ENCODE data around the gene DAGLB. TPM values are rescaled to one million over a fixed set of nuclear protein-coding genes. Genes with fewer than 3 reads are reported as not detected.
"Not testable (repeated sequence)": the region's sequence is repeated elsewhere in the genome, so short reads cannot be mapped to it uniquely, and the experiment has no call there.

DAGLB gene
- total RNA-seq, 1 donor from 2014 or later: 19.3 TPM

- H3K9ac ChIP-seq (ENCODE audit: low read depth in 1 of 3, low read length in 3 of 3): no peak overlapping the region
- H3K4me3 ChIP-seq (ENCODE audit: low read length in 3 of 3): no peak overlapping the region
- peaks cover 18 to 40% (median 23%) of the 10 kb centered on the region in 3 donors for H3K36me3 ChIP-seq (ENCODE audit: control insufficient read depth in 3 of 3, insufficient read depth in 3 of 3, low read length in 3 of 3)
- peak overlapping the region; percentile 41 for H3K27ac ChIP-seq (ENCODE audit: low read depth, low read length)
- no peaks in the 10 kb centered on the region for H3K9me3 ChIP-seq (ENCODE audit: control insufficient read depth in 3 of 3, low read length in 3 of 3)
- H3K4me1 ChIP-seq (ENCODE audit: control insufficient read depth in 3 of 3, insufficient read depth in 3 of 3, low read length in 3 of 3): peaks cover 31 to 41% (median 33%) of the 10 kb centered on the region in 3 donors
- no peaks in the 10 kb centered on the region for H3K27me3 ChIP-seq (ENCODE audit: control insufficient read depth in 3 of 3, insufficient read depth in 3 of 3, low read length in 3 of 3)
These were observed 54.8 kb downstream of the DAGLB start for GRCh38 chr7:6392712-6393666.

- peaks cover 20 to 43% (median 27%) of the 10 kb centered on the region in 3 donors for H3K36me3 ChIP-seq (ENCODE audit: control insufficient read depth in 3 of 3, insufficient read depth in 3 of 3, low read length in 3 of 3)
- H3K27ac ChIP-seq (ENCODE audit: low read depth, low read length): no peak overlapping the region
- H3K4me3 ChIP-seq (ENCODE audit: low read length in 3 of 3): no peak overlapping the region
- H3K9ac ChIP-seq (ENCODE audit: low read depth in 1 of 3, low read length in 3 of 3): no peak overlapping the region
- H3K4me1 ChIP-seq (ENCODE audit: control insufficient read depth in 3 of 3, insufficient read depth in 3 of 3, low read length in 3 of 3): peaks cover 28 to 37% (median 35%) of the 10 kb centered on the region in 3 donors
- H3K27me3 ChIP-seq (ENCODE audit: control insufficient read depth in 3 of 3, insufficient read depth in 3 of 3, low read length in 3 of 3): no peaks in the 10 kb centered on the region
- H3K9me3 ChIP-seq (ENCODE audit: control insufficient read depth in 3 of 3, low read length in 3 of 3): no peaks in the 10 kb centered on the region
These were observed 58.0 kb downstream of the DAGLB start for GRCh38 chr7:6389728-6390127.

GRCh38 chr7:6387734-6388294 lies 59.9 kb downstream of the DAGLB start:
- Histone ChIP-seq H3K4me1 (ENCODE audit: control insufficient read depth in 3 of 3, insufficient read depth in 3 of 3, low read length in 3 of 3) (peaks cover 26 to 31% (median 28%) of the 10 kb centered on the region in 3 donors), H3K9me3 (ENCODE audit: control insufficient read depth in 3 of 3, low read length in 3 of 3) (no peaks in the 10 kb centered on the region), H3K27me3 (ENCODE audit: control insufficient read depth in 3 of 3, insufficient read depth in 3 of 3, low read length in 3 of 3) (no peaks in the 10 kb centered on the region), H3K27ac (ENCODE audit: low read depth, low read length) (peak overlapping the region; percentile 42), H3K9ac (ENCODE audit: low read depth in 1 of 3, low read length in 3 of 3) (no peak overlapping the region), H3K4me3 (ENCODE audit: low read length in 3 of 3) (no peak overlapping the region), H3K36me3 (ENCODE audit: control insufficient read depth in 3 of 3, insufficient read depth in 3 of 3, low read length in 3 of 3) (peaks cover 11 to 28% (median 21%) of the 10 kb centered on the region in 3 donors)

GRCh38 chr7:6386779-6387178 lies 61.0 kb downstream of the DAGLB start:
- H3K36me3 ChIP-seq (ENCODE audit: control insufficient read depth in 3 of 3, insufficient read depth in 3 of 3, low read length in 3 of 3): peaks cover 9 to 20% (median 16%) of the 10 kb centered on the region in 3 donors
- H3K27ac ChIP-seq (ENCODE audit: low read depth, low read length): peak overlapping the region; percentile 42
- H3K4me3 ChIP-seq (ENCODE audit: low read length in 3 of 3): no peak overlapping the region

GRCh38 chr7:6385909-6386560 lies 61.7 kb downstream of the DAGLB start:
- Histone ChIP-seq H3K4me1 (ENCODE audit: control insufficient read depth in 3 of 3, insufficient read depth in 3 of 3, low read length in 3 of 3) (peaks cover 24 to 37% (median 33%) of the 10 kb centered on the region in 3 donors), H3K27me3 (ENCODE audit: control insufficient read depth in 3 of 3, insufficient read depth in 3 of 3, low read length in 3 of 3) (no peaks in the 10 kb centered on the region), H3K9ac (ENCODE audit: low read depth in 1 of 3, low read length in 3 of 3) (no peak overlapping the region), H3K36me3 (ENCODE audit: control insufficient read depth in 3 of 3, insufficient read depth in 3 of 3, low read length in 3 of 3) (peaks cover 9 to 16% (median 16%) of the 10 kb centered on the region in 3 donors), H3K9me3 (ENCODE audit: control insufficient read depth in 3 of 3, low read length in 3 of 3) (no peaks in the 10 kb centered on the region), H3K4me3 (ENCODE audit: low read length in 3 of 3) (peak overlapping the region in 1 of 3 donors; percentile 7), H3K27ac (ENCODE audit: low read depth, low read length) (peak overlapping the region; percentile 23)

More at GRCh38 chr7:6386779-6387178, 61.0 kb downstream of the DAGLB start:
- no peaks in the 10 kb centered on the region for H3K27me3 ChIP-seq (ENCODE audit: control insufficient read depth in 3 of 3, insufficient read depth in 3 of 3, low read length in 3 of 3)
- H3K4me1 ChIP-seq (ENCODE audit: control insufficient read depth in 3 of 3, insufficient read depth in 3 of 3, low read length in 3 of 3): peaks cover 24 to 34% (median 30%) of the 10 kb centered on the region in 3 donors
- H3K9ac ChIP-seq (ENCODE audit: low read depth in 1 of 3, low read length in 3 of 3): no peak overlapping the region
- H3K9me3 ChIP-seq (ENCODE audit: control insufficient read depth in 3 of 3, low read length in 3 of 3): no peaks in the 10 kb centered on the region

GRCh38 chr7:6385110-6385781 lies 62.5 kb downstream of the DAGLB start:
- Histone ChIP-seq H3K9ac (ENCODE audit: low read depth in 1 of 3, low read length in 3 of 3) (no peak overlapping the region), H3K27me3 (ENCODE audit: control insufficient read depth in 3 of 3, insufficient read depth in 3 of 3, low read length in 3 of 3) (no peaks in the 10 kb centered on the region), H3K27ac (ENCODE audit: low read depth, low read length) (peak overlapping the region; percentile 23), H3K4me3 (ENCODE audit: low read length in 3 of 3) (no peak overlapping the region), H3K36me3 (ENCODE audit: control insufficient read depth in 3 of 3, insufficient read depth in 3 of 3, low read length in 3 of 3) (peaks cover 9 to 16% (median 16%) of the 10 kb centered on the region in 3 donors), H3K9me3 (ENCODE audit: control insufficient read depth in 3 of 3, low read length in 3 of 3) (no peaks in the 10 kb centered on the region), H3K4me1 (ENCODE audit: control insufficient read depth in 3 of 3, insufficient read depth in 3 of 3, low read length in 3 of 3) (peaks cover 26 to 45% (median 33%) of the 10 kb centered on the region in 3 donors)

- Histone ChIP-seq H3K4me1 (ENCODE audit: control insufficient read depth in 3 of 3, insufficient read depth in 3 of 3, low read length in 3 of 3) (peaks cover 32 to 50% (median 39%) of the 10 kb centered on the region in 3 donors), H3K4me3 (ENCODE audit: low read length in 3 of 3) (no peak overlapping the region), H3K36me3 (ENCODE audit: control insufficient read depth in 3 of 3, insufficient read depth in 3 of 3, low read length in 3 of 3) (peaks cover 7 to 16% (median 13%) of the 10 kb centered on the region in 3 donors), H3K9me3 (ENCODE audit: control insufficient read depth in 3 of 3, low read length in 3 of 3) (no peaks in the 10 kb centered on the region), H3K27me3 (ENCODE audit: control insufficient read depth in 3 of 3, insufficient read depth in 3 of 3, low read length in 3 of 3) (no peaks in the 10 kb centered on the region), H3K9ac (ENCODE audit: low read depth in 1 of 3, low read length in 3 of 3) (no peak overlapping the region), H3K27ac (ENCODE audit: low read depth, low read length) (peak overlapping the region; percentile 10)
These were observed 63.4 kb downstream of the DAGLB start for GRCh38 chr7:6384327-6384726.

- no peaks in the 10 kb centered on the region for H3K27me3 ChIP-seq (ENCODE audit: control insufficient read depth in 3 of 3, insufficient read depth in 3 of 3, low read length in 3 of 3)
- peaks cover 33 to 49% (median 42%) of the 10 kb centered on the region in 3 donors for H3K4me1 ChIP-seq (ENCODE audit: control insufficient read depth in 3 of 3, insufficient read depth in 3 of 3, low read length in 3 of 3)
- peak overlapping the region; percentile 10 for H3K27ac ChIP-seq (ENCODE audit: low read depth, low read length)
- no peak overlapping the region for H3K4me3 ChIP-seq (ENCODE audit: low read length in 3 of 3)
- peaks cover under 1 to 3% (median 2%) of the 10 kb centered on the region in 3 donors for H3K36me3 ChIP-seq (ENCODE audit: control insufficient read depth in 3 of 3, insufficient read depth in 3 of 3, low read length in 3 of 3)
- H3K9me3 ChIP-seq (ENCODE audit: control insufficient read depth in 3 of 3, low read length in 3 of 3): no peaks in the 10 kb centered on the region
- no peak overlapping the region for H3K9ac ChIP-seq (ENCODE audit: low read depth in 1 of 3, low read length in 3 of 3)
These were observed 64.9 kb downstream of the DAGLB start for GRCh38 chr7:6382817-6383216.

- H3K9ac ChIP-seq (ENCODE audit: low read depth in 1 of 3, low read length in 3 of 3); H3K36me3 ChIP-seq (ENCODE audit: control insufficient read depth in 3 of 3, insufficient read depth in 3 of 3, low read length in 3 of 3); H3K9me3 ChIP-seq (ENCODE audit: control insufficient read depth in 3 of 3, low read length in 3 of 3); H3K27me3 ChIP-seq (ENCODE audit: control insufficient read depth in 3 of 3, insufficient read depth in 3 of 3, low read length in 3 of 3); H3K27ac ChIP-seq (ENCODE audit: low read depth, low read length); H3K4me3 ChIP-seq (ENCODE audit: low read length in 3 of 3): not testable (repeated sequence)
- peaks cover 41 to 59% (median 52%) of the 10 kb centered on the region in 3 donors for H3K4me1 ChIP-seq (ENCODE audit: control insufficient read depth in 3 of 3, insufficient read depth in 3 of 3, low read length in 3 of 3)
These were observed 65.9 kb downstream of the DAGLB start for GRCh38 chr7:6381846-6382245.

Data from skeletal muscle tissue (tissue), 4 donors.